ENCODE results near the gene NDUFV2.

NDUFV2 gene

DNA sequence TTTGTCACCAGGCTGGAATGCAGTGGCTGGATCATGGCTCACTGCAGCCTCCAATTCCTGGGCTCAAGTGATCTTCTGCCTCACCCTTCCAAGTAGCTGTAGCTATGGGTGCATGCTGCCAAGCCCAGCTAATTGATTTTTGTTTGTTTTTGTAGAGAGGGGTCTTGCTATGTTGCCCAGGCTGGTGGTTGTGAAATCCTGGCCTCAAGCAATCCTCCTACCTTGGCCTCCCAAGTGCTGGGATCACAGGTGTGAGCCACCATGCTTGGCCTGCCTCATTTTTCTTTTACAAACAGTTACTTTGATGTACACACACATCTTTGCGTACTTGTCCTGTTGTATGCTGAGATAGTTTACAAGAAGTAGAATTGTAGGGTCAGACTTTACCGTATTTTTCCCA is 21.0 kb downstream of the NDUFV2 start:
- H3K9me2 ChIP-seq (replicated peaks; ENCODE audit: insufficient read depth, low read length): no peaks in the 10 kb centered on the region
- peaks cover 26% of the 10 kb centered on the region; the same call in 1 of the 2 replicates for H3F3A ChIP-seq (ENCODE audit: insufficient read depth)
- H3K4me3 ChIP-seq (ENCODE audit: insufficient read depth, low read length, poor library complexity, severe bottlenecking): no peak overlapping the region
- no peak overlapping the region for H3K9ac ChIP-seq (ENCODE audit: low read length)
- H4K20me1 ChIP-seq (ENCODE audit: low read depth, low read length): no peaks in the 10 kb centered on the region
- H3K27me3 ChIP-seq (ENCODE audit: low read length): no peaks in the 10 kb centered on the region
- no peak for TF ChIP-seq EZH2phosphoT487 (conservative IDR thresholded peaks at IDR 0.05; ENCODE audit: low read length)
- TF ChIP-seq, protein P1, sequence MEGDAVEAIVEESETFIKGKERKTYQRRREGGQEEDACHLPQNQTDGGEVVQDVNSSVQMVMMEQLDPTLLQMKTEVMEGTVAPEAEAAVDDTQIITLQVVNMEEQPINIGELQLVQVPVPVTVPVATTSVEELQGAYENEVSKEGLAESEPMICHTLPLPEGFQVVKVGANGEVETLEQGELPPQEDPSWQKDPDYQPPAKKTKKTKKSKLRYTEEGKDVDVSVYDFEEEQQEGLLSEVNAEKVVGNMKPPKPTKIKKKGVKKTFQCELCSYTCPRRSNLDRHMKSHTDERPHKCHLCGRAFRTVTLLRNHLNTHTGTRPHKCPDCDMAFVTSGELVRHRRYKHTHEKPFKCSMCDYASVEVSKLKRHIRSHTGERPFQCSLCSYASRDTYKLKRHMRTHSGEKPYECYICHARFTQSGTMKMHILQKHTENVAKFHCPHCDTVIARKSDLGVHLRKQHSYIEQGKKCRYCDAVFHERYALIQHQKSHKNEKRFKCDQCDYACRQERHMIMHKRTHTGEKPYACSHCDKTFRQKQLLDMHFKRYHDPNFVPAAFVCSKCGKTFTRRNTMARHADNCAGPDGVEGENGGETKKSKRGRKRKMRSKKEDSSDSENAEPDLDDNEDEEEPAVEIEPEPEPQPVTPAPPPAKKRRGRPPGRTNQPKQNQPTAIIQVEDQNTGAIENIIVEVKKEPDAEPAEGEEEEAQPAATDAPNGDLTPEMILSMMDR (IDR thresholded peaks at IDR 0.05; ENCODE audit: insufficient read depth, low read length, poor library complexity, severe bottlenecking): no peak
- H3K9me3 ChIP-seq (ENCODE audit: insufficient read depth, low read length): no peaks in the 10 kb centered on the region
- H3K36me3 ChIP-seq (ENCODE audit: low read length): peaks cover 71% of the 10 kb centered on the region; the same call in 1 of the 2 replicates
- H2AFZ ChIP-seq (ENCODE audit: low read depth, low read length, severe bottlenecking): no peak overlapping the region
- no peak overlapping the region for H3K4me2 ChIP-seq (ENCODE audit: low read depth, low read length, poor library complexity, severe bottlenecking)
- no peak overlapping the region for H3K27ac ChIP-seq (ENCODE audit: low read depth, low read length)
- peaks cover 6% of the 10 kb centered on the region; the same call in 1 of the 2 replicates for H3K79me2 ChIP-seq (ENCODE audit: insufficient read depth, low read length)

- Histone ChIP-seq H3K36me3 (ENCODE audit: low read length) (peaks cover 70% of the 10 kb centered on the region), H3K4me3 (ENCODE audit: insufficient read depth, low read length, poor library complexity, severe bottlenecking) (no peak overlapping the region), H3K9me2 (replicated peaks; ENCODE audit: insufficient read depth, low read length) (no peaks in the 10 kb centered on the region), H4K20me1 (ENCODE audit: low read depth, low read length) (no peaks in the 10 kb centered on the region), H3K9me3 (ENCODE audit: insufficient read depth, low read length) (no peaks in the 10 kb centered on the region), H3K27ac (ENCODE audit: low read depth, low read length) (no peak overlapping the region), H3K4me2 (ENCODE audit: low read depth, low read length, poor library complexity, severe bottlenecking) (no peak overlapping the region), H3F3A (ENCODE audit: insufficient read depth) (peaks cover 19% of the 10 kb centered on the region; the same call in 1 of the 2 replicates), H3K27me3 (ENCODE audit: low read length) (no peaks in the 10 kb centered on the region), H3K9ac (ENCODE audit: low read length) (no peak overlapping the region), H3K79me2 (ENCODE audit: insufficient read depth, low read length) (peaks cover 7% of the 10 kb centered on the region; the same call in 1 of the 2 replicates), H2AFZ (ENCODE audit: low read depth, low read length, severe bottlenecking) (no peak overlapping the region)
- TF ChIP-seq, protein P1 (IDR thresholded peaks at IDR 0.05; ENCODE audit: insufficient read depth, low read length, poor library complexity, severe bottlenecking): no peak
- no peak for TF ChIP-seq EZH2phosphoT487 (conservative IDR thresholded peaks at IDR 0.05; ENCODE audit: low read length)
These were observed 22.3 kb downstream of the NDUFV2 start for GRCh38 chr18:9124824-9125223.

GRCh38 chr18:9126337-9126736 is 23.8 kb downstream of the NDUFV2 start:
- Histone ChIP-seq H3K36me3 (ENCODE audit: low read length) (peaks cover 73% of the 10 kb centered on the region), H4K20me1 (ENCODE audit: low read depth, low read length) (0 out of 2 replicates have a peak, but pooled peaks cover 3% of the 10 kb centered on the region), H3K9me2 (replicated peaks; ENCODE audit: insufficient read depth, low read length) (no peaks in the 10 kb centered on the region), H3K79me2 (ENCODE audit: insufficient read depth, low read length) (peaks cover 7% of the 10 kb centered on the region; the same call in 1 of the 2 replicates), H3K9ac (ENCODE audit: low read length) (no peak overlapping the region), H2AFZ (ENCODE audit: low read depth, low read length, severe bottlenecking) (no peak overlapping the region), H3F3A (ENCODE audit: insufficient read depth) (peaks cover 17% of the 10 kb centered on the region; the same call in 1 of the 2 replicates), H3K27ac (ENCODE audit: low read depth, low read length) (no peak overlapping the region), H3K4me3 (ENCODE audit: insufficient read depth, low read length, poor library complexity, severe bottlenecking) (no peak overlapping the region), H3K27me3 (ENCODE audit: low read length) (no peaks in the 10 kb centered on the region), H3K4me2 (ENCODE audit: low read depth, low read length, poor library complexity, severe bottlenecking) (no peak overlapping the region), H3K9me3 (ENCODE audit: insufficient read depth, low read length) (no peaks in the 10 kb centered on the region)
- TF ChIP-seq, protein P1 (IDR thresholded peaks at IDR 0.05; ENCODE audit: insufficient read depth, low read length, poor library complexity, severe bottlenecking): no peak
- TF ChIP-seq EZH2phosphoT487 (conservative IDR thresholded peaks at IDR 0.05; ENCODE audit: low read length): no peak

All from SU-DHL-6 (cell line).